ENCODE data around the gene PLEKHJ1. TPM values are rescaled to one million over a fixed set of nuclear protein-coding genes. Genes with fewer than 3 reads are reported as not detected.

PLEKHJ1 gene
- total RNA-seq, 2 donors from 2014 or later = 44.1 to 53.0 TPM

GRCh38 chr19:2231621-2232221 is 4.4 kb downstream of the PLEKHJ1 start:
- H3K36me3 ChIP-seq = peaks cover 50% of the 10 kb centered on the region
- H3K27ac ChIP-seq = peak overlapping the region; percentile 10 to 22
- DNase-seq (ENCODE audit: low spot score) = no peak
- no peaks in the 10 kb centered on the region for H3K9me3 ChIP-seq
- TF ChIP-seq, protein P1, sequence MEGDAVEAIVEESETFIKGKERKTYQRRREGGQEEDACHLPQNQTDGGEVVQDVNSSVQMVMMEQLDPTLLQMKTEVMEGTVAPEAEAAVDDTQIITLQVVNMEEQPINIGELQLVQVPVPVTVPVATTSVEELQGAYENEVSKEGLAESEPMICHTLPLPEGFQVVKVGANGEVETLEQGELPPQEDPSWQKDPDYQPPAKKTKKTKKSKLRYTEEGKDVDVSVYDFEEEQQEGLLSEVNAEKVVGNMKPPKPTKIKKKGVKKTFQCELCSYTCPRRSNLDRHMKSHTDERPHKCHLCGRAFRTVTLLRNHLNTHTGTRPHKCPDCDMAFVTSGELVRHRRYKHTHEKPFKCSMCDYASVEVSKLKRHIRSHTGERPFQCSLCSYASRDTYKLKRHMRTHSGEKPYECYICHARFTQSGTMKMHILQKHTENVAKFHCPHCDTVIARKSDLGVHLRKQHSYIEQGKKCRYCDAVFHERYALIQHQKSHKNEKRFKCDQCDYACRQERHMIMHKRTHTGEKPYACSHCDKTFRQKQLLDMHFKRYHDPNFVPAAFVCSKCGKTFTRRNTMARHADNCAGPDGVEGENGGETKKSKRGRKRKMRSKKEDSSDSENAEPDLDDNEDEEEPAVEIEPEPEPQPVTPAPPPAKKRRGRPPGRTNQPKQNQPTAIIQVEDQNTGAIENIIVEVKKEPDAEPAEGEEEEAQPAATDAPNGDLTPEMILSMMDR (IDR thresholded peaks at IDR 0.05) = peak in 1 of 2 donors; percentile 19
- H3K27me3 ChIP-seq = no peaks in the 10 kb centered on the region
- no peak overlapping the region for H3K4me3 ChIP-seq
- peaks cover 0 to 34% of the 10 kb centered on the region in 2 donors for H3K4me1 ChIP-seq

DNA sequence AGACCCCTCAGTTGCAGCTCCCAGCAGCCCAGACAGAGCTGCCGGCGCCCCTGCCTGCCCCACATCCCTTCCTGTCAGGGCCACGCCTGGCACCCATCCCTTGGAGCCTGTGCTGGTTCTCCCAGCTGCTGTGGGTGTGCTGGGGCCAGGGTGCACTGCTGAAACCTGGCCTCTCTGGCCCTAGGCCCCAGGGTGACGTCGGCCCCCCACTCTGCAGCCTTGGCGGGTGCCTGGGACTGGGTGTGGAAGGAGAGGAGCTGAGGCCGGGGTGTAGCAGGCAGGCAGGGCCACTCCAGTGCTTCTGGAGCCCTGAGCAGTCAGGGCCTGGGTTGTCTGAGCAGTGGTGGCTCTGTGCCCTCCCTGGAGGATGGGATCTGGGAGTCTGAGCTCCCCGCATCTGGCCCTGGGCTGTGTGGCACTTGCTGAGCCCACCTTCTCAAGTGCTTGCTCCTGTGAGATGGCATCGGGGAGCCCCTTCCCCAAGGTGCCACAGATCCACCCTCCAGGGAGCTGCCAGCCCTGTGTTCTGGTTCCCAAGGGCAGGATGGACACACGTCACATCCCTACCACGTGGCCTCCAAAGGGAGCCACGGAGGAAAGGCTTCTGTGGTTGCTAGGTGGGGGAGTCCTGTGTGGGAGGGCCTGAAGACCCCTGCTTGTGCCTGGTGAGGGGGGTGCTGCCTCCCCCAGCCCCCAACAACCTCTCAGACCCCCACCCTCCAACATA is 5.2 kb downstream of the PLEKHJ1 start:
- Histone ChIP-seq H3K4me3 (no peak overlapping the region), H3K36me3 (peaks cover 56% of the 10 kb centered on the region), H3K27ac (peak overlapping the region; percentile 10 to 22), H3K9me3 (no peaks in the 10 kb centered on the region), H3K4me1 (peaks cover 0 to 34% of the 10 kb centered on the region in 2 donors), H3K27me3 (no peaks in the 10 kb centered on the region)
- no peak for DNase-seq (ENCODE audit: low spot score)
- TF ChIP-seq, protein P1 (IDR thresholded peaks at IDR 0.05) = no peak

- TF ChIP-seq, protein P1 (IDR thresholded peaks at IDR 0.05) = no peak
- peaks cover 65% of the 10 kb centered on the region for H3K36me3 ChIP-seq
- H3K27me3 ChIP-seq = no peaks in the 10 kb centered on the region
- DNase-seq (ENCODE audit: low spot score) = no peak
- no peak overlapping the region for H3K4me3 ChIP-seq
- H3K4me1 ChIP-seq = peaks cover 0 to 30% of the 10 kb centered on the region in 2 donors
- no peak overlapping the region for H3K27ac ChIP-seq
- H3K9me3 ChIP-seq = no peaks in the 10 kb centered on the region
Observed at GRCh38 chr19:2230033-2230531, 6.0 kb downstream of the PLEKHJ1 start.

- Histone ChIP-seq H3K9me3 (no peaks in the 10 kb centered on the region), H3K4me1 (peaks cover 0 to 23% of the 10 kb centered on the region in 2 donors), H3K27me3 (no peaks in the 10 kb centered on the region), H3K27ac (no peak overlapping the region), H3K36me3 (peaks cover 68% of the 10 kb centered on the region), H3K4me3 (no peak overlapping the region)
- no peak for DNase-seq (ENCODE audit: low spot score)
- TF ChIP-seq, protein P1 (IDR thresholded peaks at IDR 0.05) = no peak
Observed at GRCh38 chr19:2229103-2230032, 6.8 kb downstream of the PLEKHJ1 start.

DNA sequence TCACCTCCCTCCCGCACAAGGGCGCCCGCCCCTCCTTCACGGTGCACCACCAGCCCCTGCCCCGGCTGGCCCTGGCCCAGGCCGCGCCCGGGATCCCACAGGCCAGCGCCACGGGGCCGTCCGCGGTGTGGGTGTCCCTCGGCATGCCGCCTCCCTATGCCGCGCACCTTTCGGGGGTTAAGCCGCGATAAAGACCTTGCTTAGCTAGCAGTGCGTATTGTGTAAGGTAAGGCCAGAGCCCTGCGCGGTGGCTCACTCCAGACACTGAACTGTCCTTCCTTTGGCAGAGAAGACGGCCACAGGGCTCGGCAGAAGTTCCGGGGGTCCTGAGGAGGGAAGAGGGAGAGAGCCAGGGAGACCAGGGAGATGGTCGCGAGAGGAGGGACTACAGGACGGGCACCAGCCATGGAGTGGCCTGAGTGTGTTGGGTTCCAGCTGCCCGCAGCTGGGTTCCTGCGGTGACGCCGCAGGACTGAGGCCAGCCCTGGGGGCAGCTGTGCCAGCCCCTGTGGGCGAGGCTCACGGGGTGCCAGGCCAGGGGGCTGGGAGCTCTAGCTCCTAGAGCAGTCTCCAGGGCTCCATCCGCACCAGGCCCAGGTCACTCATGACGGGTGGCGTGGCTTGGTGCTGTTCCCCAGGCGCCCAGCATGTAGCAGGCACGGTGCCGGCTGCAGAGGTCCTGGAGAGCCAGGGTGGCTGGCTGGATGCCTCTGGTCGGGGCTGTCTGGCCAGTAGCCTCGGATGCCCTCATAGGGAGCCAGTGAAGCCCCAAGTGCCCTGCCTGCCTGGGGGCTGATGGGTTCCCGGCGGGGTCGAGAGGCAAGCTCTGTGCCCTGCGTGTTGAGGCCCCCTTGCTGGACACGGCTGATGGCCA is 7.7 kb downstream of the PLEKHJ1 start:
- no peak for DNase-seq (ENCODE audit: low spot score)
- peaks cover 0 to 14% of the 10 kb centered on the region in 2 donors for H3K4me1 ChIP-seq
- H3K36me3 ChIP-seq = peaks cover 71% of the 10 kb centered on the region
- H3K27ac ChIP-seq = no peak overlapping the region
- TF ChIP-seq, protein P1 (IDR thresholded peaks at IDR 0.05) = no peak
- no peak overlapping the region for H3K4me3 ChIP-seq
- no peaks in the 10 kb centered on the region for H3K9me3 ChIP-seq
- no peaks in the 10 kb centered on the region for H3K27me3 ChIP-seq

Data from right atrium auricular region (tissue), 2 donors.